GM12878 (cell line): ENCODE results near the gene RHOXF2B. TPM values are rescaled to one million over a fixed set of nuclear protein-coding genes. Genes with fewer than 3 reads are reported as not detected.

Experiments
- ATAC-seq: fragments of 200-7000 bp; cut with Tn5 transposase; 3 replicates; pipeline ENCODE4 v1.9.1; 2020; ENCODE audit warnings: mild to moderate bottlenecking, moderate library complexity
- BruUV-seq: library from RNA; stranded (reverse); fragments of 400-500 nt; replicated peaks from 2 replicates; lab custom pipeline; 2021; lab: Mats Ljungman, UMichigan
- CTCF ChIA-PET: fragments of 300-600 bp; sonication (Branson Sonifier 250); formaldehyde crosslinking; extraction: SDS; loops from one replicate; lab custom pipeline; 2021; ENCODE audit warnings: inconsistent platforms; lab: Yijun Ruan, JAX
- POLR2A ChIA-PET: fragments of 350-600 bp; formaldehyde crosslinking; extraction: SDS; loops from one replicate; lab custom pipeline; 2021; ENCODE audit warnings: inconsistent platforms; lab: Charles Lee
- RAD21 ChIA-PET: fragments of 300-600 bp; sonication (Branson Sonifier 250); formaldehyde crosslinking; loops from one replicate; lab custom pipeline; 2023; ENCODE audit warnings: antibody characterized with exemption; ENCODE audit not compliant: unreplicated experiment; lab: Charles Lee
- SMC1A ChIA-PET: fragments of 300-600 bp; sonication (Branson Sonifier 250); formaldehyde crosslinking; loops from one replicate; lab custom pipeline; 2023; ENCODE audit not compliant: unreplicated experiment, uncharacterized antibody; lab: Charles Lee
- DNase-seq: peaks from one replicate; pipeline ENCODE4 v3.0.0-alpha.2; 2011; ENCODE audit warnings: low read depth, low spot score
- FAIRE-seq: peaks from 3 replicates; lab custom pipeline; 2011; peaks lifted over from hg19 to GRCh38; lab: Jason Lieb, UNC
- H2AFZ ChIP-seq: 2 replicates; pipeline ENCODE4 v1.6.0; 2011; ENCODE audit warnings: low read depth, low read length, control low read depth; ENCODE audit not compliant: control insufficient read depth
- H3K27ac ChIP-seq: 2 replicates; pipeline ENCODE4 v1.5.1; 2011; ENCODE audit warnings: control low read depth; ENCODE audit not compliant: control insufficient read depth, insufficient read depth
- H3K27me3 ChIP-seq, 2 experiments: replicated peaks in 1 of 2; 2 replicates each; pipeline versions ENCODE4 v1.6.0 to v1.6.1; 2011; ENCODE audit warnings: low read length in 1 of 2; ENCODE audit not compliant: control insufficient read depth in 2 of 2, insufficient read depth in 2 of 2
- H3K36me3 ChIP-seq, 2 experiments: 2 replicates each; pipeline ENCODE4 v1.5.1; 2011; ENCODE audit warnings: low read length in 1 of 2; ENCODE audit not compliant: control insufficient read depth in 2 of 2, insufficient read depth in 2 of 2
- H3K4me1 ChIP-seq: 2 replicates; pipeline ENCODE4 v1.6.1; 2011; ENCODE audit warnings: mild to moderate bottlenecking, low read length, moderate library complexity, mixed read lengths; ENCODE audit not compliant: control insufficient read depth, insufficient read depth
- H3K4me2 ChIP-seq: 2 replicates; pipeline ENCODE4 v1.6.0; 2011; ENCODE audit warnings: control low read depth; ENCODE audit not compliant: control insufficient read depth, insufficient read depth
- H3K4me3 ChIP-seq: fragments of 200-600 bp; sonication (generic); 2 replicates; pipeline ENCODE4 v1.5.1; 2016
- H3K79me2 ChIP-seq: 2 replicates; pipeline ENCODE4 v1.6.0; 2011; ENCODE audit warnings: low read length; ENCODE audit not compliant: control insufficient read depth, insufficient read depth
- H3K9ac ChIP-seq: 2 replicates; pipeline ENCODE4 v1.8.0; 2011; ENCODE audit warnings: low read length, control low read depth, mixed read lengths; ENCODE audit not compliant: control insufficient read depth, insufficient read depth
- H3K9me3 ChIP-seq: replicated peaks from 3 replicates; pipeline ENCODE4 v1.5.1; 2011; ENCODE audit warnings: mild to moderate bottlenecking, low read length; ENCODE audit not compliant: control insufficient read depth, insufficient read depth
- H4K20me1 ChIP-seq: 2 replicates; pipeline ENCODE4 v1.6.0; 2011; ENCODE audit not compliant: control insufficient read depth, insufficient read depth
- CHD1 ChIP-seq: IDR thresholded peaks from 2 replicates; pipeline ENCODE4 v1.6.1; 2012; ENCODE audit warnings: low read depth, low read length, improper control_type of control experiment
- CREB1 ChIP-seq: IDR thresholded peaks from 2 replicates; pipeline ENCODE4 v1.6.1; 2012; ENCODE audit warnings: low read depth, mild to moderate bottlenecking, inconsistent platforms
- JUNB ChIP-seq: IDR thresholded peaks from 2 replicates; pipeline ENCODE4 v1.6.1; 2016; ENCODE audit warnings: antibody characterized with exemption, mild to moderate bottlenecking
- JUND ChIP-seq: IDR thresholded peaks from 2 replicates; pipeline ENCODE4 v1.6.1; 2012; ENCODE audit warnings: low read depth, mild to moderate bottlenecking, low read length, improper control_type of control experiment, moderate library complexity
- NFXL1 ChIP-seq: fragments of 450-650 bp; IDR thresholded peaks from 2 replicates; pipeline ENCODE4 v1.6.1; 2017; ENCODE audit warnings: antibody characterized with exemption, mild to moderate bottlenecking, borderline replicate concordance
- POLR2AphosphoS5 ChIP-seq: IDR thresholded peaks from 2 replicates; pipeline ENCODE4 v1.6.1; 2011; ENCODE audit warnings: mild to moderate bottlenecking, low read length, inconsistent platforms
- RBBP5 ChIP-seq: fragments of 200-600 bp; sonication (generic); conservative IDR thresholded peaks from 2 replicates; pipeline ENCODE4 v1.6.1; 2016
- SKIL ChIP-seq: fragments of 450-650 bp; IDR thresholded peaks from 2 replicates; pipeline ENCODE4 v1.6.1; 2017; ENCODE audit warnings: mild to moderate bottlenecking, low read depth, inconsistent platforms; ENCODE audit not compliant: poor library complexity, severe bottlenecking
- STAT1 ChIP-seq: fragments of 450-650 bp; conservative IDR thresholded peaks from 2 replicates; pipeline ENCODE4 v1.6.1; 2014; ENCODE audit warnings: antibody characterized with exemption, mild to moderate bottlenecking
- ZNF384 ChIP-seq: IDR thresholded peaks from 2 replicates; pipeline ENCODE4 v1.6.1; 2012; ENCODE audit warnings: low read depth, mild to moderate bottlenecking, low read length, improper control_type of control experiment, borderline replicate concordance
- WGBS: methylation state at CpG from one replicate; pipeline ENCODE4 v1.1.6; 2016; ENCODE audit warnings: low lambda C conversion rate; ENCODE audit not compliant: insufficient replicate concordance, insufficient coverage; ENCODE audit errors: missing lambda C conversion rate; 5-methylcytosine and 5-hydroxymethylcytosine counted together
- in situ Hi-C: fragments of 300-500 bp; cut with MboI; formaldehyde crosslinking; loops from 9 replicates; pipeline ENCODE4 v1.14.3; 2018; ENCODE audit warnings: mixed read lengths
- intact Hi-C: fragments of 100-400 bp; cut with micrococcal nuclease; formaldehyde crosslinking; loops from one replicate; pipeline ENCODE4 v1.14.2; 2022; ENCODE audit not compliant: unreplicated experiment
- polyA plus RNA-seq, 11 experiments: library from polyadenylated mRNA; depleted of rRNA in 4 of 11; unstranded in 6 of 11; stranded (reverse) in 5 of 11; fragments of >200 nt; fragmentation: Nextera tagmentation in 4 of 11; fragmentation: Illumina TruSeq in 1 of 11; extraction: Ambion mirVana in 4 of 11; extraction: Trizol in 1 of 11; gene quantifications; 1 replicate in 1 of 11; 2 replicates in 10 of 11; pipeline versions ENCODE4 v1.2.1 to v1.2.3, GENCODE V29; 2011 to 2016; ENCODE audit warnings: inconsistent platforms in 2 of 11, missing spikeins in 2 of 11, low read depth in 1 of 11
- total RNA-seq, 4 experiments: library from RNA; depleted of rRNA in 3 of 4; stranded (reverse); fragments of >200 nt in 3 of 4; fragmentation: Illumina TruSeq in 1 of 4; extraction: Trizol in 1 of 4; gene quantifications; 2 replicates each; pipeline versions ENCODE4 v1.2.1 to v1.2.3, GENCODE V29; 2013 to 2021
- TF ChIP-seq, protein P1 (sequence below): fragments of 450-650 bp; IDR thresholded peaks from 2 replicates; pipeline ENCODE4 v1.6.1; 2018; ENCODE audit warnings: borderline replicate concordance, mild to moderate bottlenecking; ENCODE audit not compliant: partially characterized antibody
- TF ChIP-seq, protein P2 (sequence below): fragments of 150-350 bp; IDR thresholded peaks from 2 replicates; pipeline ENCODE4 v1.6.1; 2016; ENCODE audit warnings: low read depth, low read length

Gene RHOXF2B
- total and polyA plus RNA-seq, 10 of the 15 experiments (the other 5 are each of a cell fraction or from before 2014, with no cell fraction given) = 0.03 to 0.08 TPM; not detected in 8

DNA sequence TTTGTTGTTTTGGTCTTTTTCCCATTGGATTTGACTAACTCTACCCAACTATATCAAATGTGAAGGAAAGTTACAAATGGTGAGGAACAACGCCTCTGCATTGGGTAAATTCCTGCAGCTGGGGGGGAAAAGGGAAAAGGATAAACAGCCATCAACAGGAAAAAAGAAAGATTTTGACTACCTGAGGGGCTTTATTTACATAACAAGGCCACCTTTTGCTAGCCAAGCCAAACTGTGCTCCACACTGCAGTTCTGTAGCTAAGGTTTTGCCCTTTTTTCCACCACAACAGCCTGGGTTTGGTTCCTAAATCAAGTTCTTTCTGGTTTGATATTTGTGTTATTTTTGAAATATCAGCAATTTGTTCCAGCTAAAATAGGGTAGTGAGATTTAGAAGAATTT lies 40.8 kb downstream of the RHOXF2B start:
- FAIRE-seq = no peak
- CTCF ChIA-PET = interaction anchor here (0.6 to 4.1 kb wide), 7 partner anchors 18 to 264 kb away, joined by 3 to 22 read pairs (median 4); no protein-coding TSS in a partner anchor
- TF ChIP-seq CHD1 = no peak
- TF ChIP-seq ZNF384 = no peak
- TF ChIP-seq, protein P1, sequence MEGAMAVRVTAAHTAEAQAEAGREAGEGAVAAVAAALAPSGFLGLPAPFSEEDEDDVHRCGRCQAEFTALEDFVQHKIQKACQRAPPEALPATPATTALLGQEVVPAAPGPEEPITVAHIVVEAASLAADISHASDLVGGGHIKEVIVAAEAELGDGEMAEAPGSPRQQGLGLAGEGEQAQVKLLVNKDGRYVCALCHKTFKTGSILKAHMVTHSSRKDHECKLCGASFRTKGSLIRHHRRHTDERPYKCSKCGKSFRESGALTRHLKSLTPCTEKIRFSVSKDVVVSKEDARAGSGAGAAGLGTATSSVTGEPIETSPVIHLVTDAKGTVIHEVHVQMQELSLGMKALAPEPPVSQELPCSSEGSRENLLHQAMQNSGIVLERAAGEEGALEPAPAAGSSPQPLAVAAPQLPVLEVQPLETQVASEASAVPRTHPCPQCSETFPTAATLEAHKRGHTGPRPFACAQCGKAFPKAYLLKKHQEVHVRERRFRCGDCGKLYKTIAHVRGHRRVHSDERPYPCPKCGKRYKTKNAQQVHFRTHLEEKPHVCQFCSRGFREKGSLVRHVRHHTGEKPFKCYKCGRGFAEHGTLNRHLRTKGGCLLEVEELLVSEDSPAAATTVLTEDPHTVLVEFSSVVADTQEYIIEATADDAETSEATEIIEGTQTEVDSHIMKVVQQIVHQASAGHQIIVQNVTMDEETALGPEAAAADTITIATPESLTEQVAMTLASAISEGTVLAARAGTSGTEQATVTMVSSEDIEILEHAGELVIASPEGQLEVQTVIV = no peak
- no peak for TF ChIP-seq STAT1
- no peak for TF ChIP-seq NFXL1
- no peak for TF ChIP-seq CREB1
- TF ChIP-seq RBBP5 = no peak
- TF ChIP-seq JUND = no peak
- TF ChIP-seq POLR2AphosphoS5 = no peak
- TF ChIP-seq, protein P2, sequence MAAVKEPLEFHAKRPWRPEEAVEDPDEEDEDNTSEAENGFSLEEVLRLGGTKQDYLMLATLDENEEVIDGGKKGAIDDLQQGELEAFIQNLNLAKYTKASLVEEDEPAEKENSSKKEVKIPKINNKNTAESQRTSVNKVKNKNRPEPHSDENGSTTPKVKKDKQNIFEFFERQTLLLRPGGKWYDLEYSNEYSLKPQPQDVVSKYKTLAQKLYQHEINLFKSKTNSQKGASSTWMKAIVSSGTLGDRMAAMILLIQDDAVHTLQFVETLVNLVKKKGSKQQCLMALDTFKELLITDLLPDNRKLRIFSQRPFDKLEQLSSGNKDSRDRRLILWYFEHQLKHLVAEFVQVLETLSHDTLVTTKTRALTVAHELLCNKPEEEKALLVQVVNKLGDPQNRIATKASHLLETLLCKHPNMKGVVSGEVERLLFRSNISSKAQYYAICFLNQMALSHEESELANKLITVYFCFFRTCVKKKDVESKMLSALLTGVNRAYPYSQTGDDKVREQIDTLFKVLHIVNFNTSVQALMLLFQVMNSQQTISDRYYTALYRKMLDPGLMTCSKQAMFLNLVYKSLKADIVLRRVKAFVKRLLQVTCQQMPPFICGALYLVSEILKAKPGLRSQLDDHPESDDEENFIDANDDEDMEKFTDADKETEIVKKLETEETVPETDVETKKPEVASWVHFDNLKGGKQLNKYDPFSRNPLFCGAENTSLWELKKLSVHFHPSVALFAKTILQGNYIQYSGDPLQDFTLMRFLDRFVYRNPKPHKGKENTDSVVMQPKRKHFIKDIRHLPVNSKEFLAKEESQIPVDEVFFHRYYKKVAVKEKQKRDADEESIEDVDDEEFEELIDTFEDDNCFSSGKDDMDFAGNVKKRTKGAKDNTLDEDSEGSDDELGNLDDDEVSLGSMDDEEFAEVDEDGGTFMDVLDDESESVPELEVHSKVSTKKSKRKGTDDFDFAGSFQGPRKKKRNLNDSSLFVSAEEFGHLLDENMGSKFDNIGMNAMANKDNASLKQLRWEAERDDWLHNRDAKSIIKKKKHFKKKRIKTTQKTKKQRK = no peak
- no peak for TF ChIP-seq JUNB
- TF ChIP-seq SKIL = no peak

More for the DNA sequence above, 40.8 kb downstream of the RHOXF2B start:
- in situ Hi-C loops = loop anchor here (10.0 kb wide), 1 partner anchor 108 kb away; no protein-coding TSS in a partner anchor
- H3K79me2 ChIP-seq = no peaks in the 10 kb centered on the region
- H3K27ac ChIP-seq = no peak overlapping the region
- no peak overlapping the region for H3K4me2 ChIP-seq
- no peaks in the 10 kb centered on the region for H3K36me3 ChIP-seq
- no peaks in the 10 kb centered on the region for H4K20me1 ChIP-seq
- no peak overlapping the region for H3K9ac ChIP-seq
- no peak overlapping the region for H3K4me3 ChIP-seq
- SMC1A ChIA-PET = interaction anchor here (0.7 to 1.6 kb wide), 6 partner anchors 11 to 178 kb away, joined by 3 to 4 read pairs (median 4); no protein-coding TSS in a partner anchor
- no peak overlapping the region for H2AFZ ChIP-seq
- H3K4me1 ChIP-seq = peaks cover 12% of the 10 kb centered on the region; the same call in 1 of the 2 replicates
- RAD21 ChIA-PET = interaction anchor here (1.1 kb wide), 1 partner anchor 55 kb away, joined by 7 read pairs; no protein-coding TSS in a partner anchor
- H3K9me3 ChIP-seq = no peaks in the 10 kb centered on the region; the same call in 2 of the 3 replicates
- ATAC-seq (peak; percentile 47; the same call in 2 of the 3 replicates), DNase-seq (no peak)
- intact Hi-C loops = loop anchor here (10.0 kb wide), 1 partner anchor 168 kb away; no protein-coding TSS in a partner anchor
- 50% methylated on average over 1 of the region's 1 CpG for WGBS
- BruUV-seq = no TSS peak
- POLR2A ChIA-PET = interaction anchor here (0.6 kb wide), 2 partner anchors 15 to 419 kb away, joined by 3 to 6 read pairs; no protein-coding TSS in a partner anchor
- H3K27me3 ChIP-seq = no peaks in the 10 kb centered on the region
